ENCODE data around the gene SMIM30. TPM values are rescaled to one million over a fixed set of nuclear protein-coding genes. Genes with fewer than 3 reads are reported as not detected.

Gene SMIM30
- total RNA-seq, 1 experiment from 2014 or later: 55.8 TPM

DNA sequence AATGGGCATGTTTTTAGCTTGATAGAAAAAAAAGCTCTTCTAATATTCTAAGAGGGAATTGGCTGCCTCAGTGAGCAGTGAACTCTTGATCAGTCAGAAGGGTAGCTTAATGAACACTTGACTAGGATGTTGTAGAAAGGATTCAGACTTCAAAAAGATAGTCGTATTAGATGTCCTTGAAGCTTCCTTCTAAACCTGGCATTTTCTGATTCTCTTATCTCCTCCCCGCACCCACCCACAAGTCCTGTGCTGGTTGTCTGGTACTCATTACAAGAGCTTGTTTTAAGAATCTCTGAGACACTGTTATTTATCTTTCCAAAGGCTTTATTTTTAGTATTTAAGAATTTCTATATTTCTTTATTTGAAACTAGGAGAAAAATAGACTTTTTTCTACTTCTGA lies 7.4 kb upstream of the SMIM30 start:
- POLR2A ChIA-PET: no interaction called here
- Histone ChIP-seq H3K9ac (ENCODE audit: low read length) (no peak overlapping the region), H3K9me2 (ENCODE audit: insufficient read depth) (no peaks in the 10 kb centered on the region; the same call in 1 of the 2 replicates), H3K4me2 (ENCODE audit: low read length) (no peak overlapping the region), H3K79me2 (ENCODE audit: insufficient read depth, low read length) (no peaks in the 10 kb centered on the region), H3K27me3 (ENCODE audit: insufficient read depth, low read length) (no peaks in the 10 kb centered on the region), H3K27ac (ENCODE audit: low read depth, low read length) (no peak overlapping the region), H3K9me3 (ENCODE audit: control insufficient read depth in 1 of 2, insufficient read depth in 1 of 2, low read depth in 1 of 2, low read length in 2 of 2) (no peaks in the 10 kb centered on the region), H2AFZ (ENCODE audit: low read depth, low read length, poor library complexity, severe bottlenecking) (no peak overlapping the region), H4K20me1 (ENCODE audit: insufficient read depth) (no peaks in the 10 kb centered on the region), H3K4me1 (ENCODE audit: control insufficient read depth in 1 of 2, insufficient read depth in 2 of 2, low read length in 2 of 2) (no peaks in the 10 kb centered on the region), H3K4me3 (replicated peaks in 1 of 2; ENCODE audit: low read depth in 1 of 2, low read length in 2 of 2) (no peak overlapping the region), H3K36me3 (ENCODE audit: control insufficient read depth in 1 of 2, insufficient read depth in 2 of 2, low read length in 2 of 2) (no peaks in the 10 kb centered on the region)
- BruUV-seq (replicated peaks): no TSS peak
- CTCF ChIA-PET: interaction anchor here (1.0 kb wide), 1 partner anchor 34 kb away, joined by 3 read pairs; no protein-coding TSS in a partner anchor
- RAD21 ChIA-PET (ENCODE audit: low non-redundant PET in 1 of 2, low total read pairs in 2 of 2, uncharacterized antibody in 2 of 2, unreplicated experiment in 2 of 2): no interaction called here
- DNase-seq (ENCODE audit: low read depth, low spot score) (no peak), ATAC-seq (no peak)
- intact Hi-C loops (cut with micrococcal nuclease): no loop called here
- TF ChIP-seq, protein P1, sequence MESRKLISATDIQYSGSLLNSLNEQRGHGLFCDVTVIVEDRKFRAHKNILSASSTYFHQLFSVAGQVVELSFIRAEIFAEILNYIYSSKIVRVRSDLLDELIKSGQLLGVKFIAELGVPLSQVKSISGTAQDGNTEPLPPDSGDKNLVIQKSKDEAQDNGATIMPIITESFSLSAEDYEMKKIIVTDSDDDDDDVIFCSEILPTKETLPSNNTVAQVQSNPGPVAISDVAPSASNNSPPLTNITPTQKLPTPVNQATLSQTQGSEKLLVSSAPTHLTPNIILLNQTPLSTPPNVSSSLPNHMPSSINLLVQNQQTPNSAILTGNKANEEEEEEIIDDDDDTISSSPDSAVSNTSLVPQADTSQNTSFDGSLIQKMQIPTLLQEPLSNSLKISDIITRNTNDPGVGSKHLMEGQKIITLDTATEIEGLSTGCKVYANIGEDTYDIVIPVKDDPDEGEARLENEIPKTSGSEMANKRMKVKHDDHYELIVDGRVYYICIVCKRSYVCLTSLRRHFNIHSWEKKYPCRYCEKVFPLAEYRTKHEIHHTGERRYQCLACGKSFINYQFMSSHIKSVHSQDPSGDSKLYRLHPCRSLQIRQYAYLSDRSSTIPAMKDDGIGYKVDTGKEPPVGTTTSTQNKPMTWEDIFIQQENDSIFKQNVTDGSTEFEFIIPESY (IDR thresholded peaks at IDR 0.05; ENCODE audit: extremely low read depth, insufficient replicate concordance, low read length): no peak
- no peak for TF ChIP-seq RAD21 (IDR thresholded peaks at IDR 0.05; ENCODE audit: low read depth)
- no peak for TF ChIP-seq SP1 (IDR thresholded peaks at IDR 0.05; ENCODE audit: low read depth)
- no peak for TF ChIP-seq ZFX (IDR thresholded peaks at IDR 0.05)
- no peak for TF ChIP-seq EZH2 (IDR thresholded peaks at IDR 0.05)
- TF ChIP-seq REST (IDR thresholded peaks at IDR 0.05; ENCODE audit: low read depth): no peak
- no peak for TF ChIP-seq EZH2phosphoT487 (IDR thresholded peaks at IDR 0.05; ENCODE audit: borderline replicate concordance)
- no peak for TF ChIP-seq CEBPB (IDR thresholded peaks at IDR 0.05; ENCODE audit: low read depth)
- TF ChIP-seq JUND (IDR thresholded peaks at IDR 0.05): no peak
- TF ChIP-seq, protein P2, sequence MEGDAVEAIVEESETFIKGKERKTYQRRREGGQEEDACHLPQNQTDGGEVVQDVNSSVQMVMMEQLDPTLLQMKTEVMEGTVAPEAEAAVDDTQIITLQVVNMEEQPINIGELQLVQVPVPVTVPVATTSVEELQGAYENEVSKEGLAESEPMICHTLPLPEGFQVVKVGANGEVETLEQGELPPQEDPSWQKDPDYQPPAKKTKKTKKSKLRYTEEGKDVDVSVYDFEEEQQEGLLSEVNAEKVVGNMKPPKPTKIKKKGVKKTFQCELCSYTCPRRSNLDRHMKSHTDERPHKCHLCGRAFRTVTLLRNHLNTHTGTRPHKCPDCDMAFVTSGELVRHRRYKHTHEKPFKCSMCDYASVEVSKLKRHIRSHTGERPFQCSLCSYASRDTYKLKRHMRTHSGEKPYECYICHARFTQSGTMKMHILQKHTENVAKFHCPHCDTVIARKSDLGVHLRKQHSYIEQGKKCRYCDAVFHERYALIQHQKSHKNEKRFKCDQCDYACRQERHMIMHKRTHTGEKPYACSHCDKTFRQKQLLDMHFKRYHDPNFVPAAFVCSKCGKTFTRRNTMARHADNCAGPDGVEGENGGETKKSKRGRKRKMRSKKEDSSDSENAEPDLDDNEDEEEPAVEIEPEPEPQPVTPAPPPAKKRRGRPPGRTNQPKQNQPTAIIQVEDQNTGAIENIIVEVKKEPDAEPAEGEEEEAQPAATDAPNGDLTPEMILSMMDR (IDR thresholded peaks at IDR 0.05 in 2 of 3, conservative IDR thresholded peaks at IDR 0.05 in 1 of 3; ENCODE audit: borderline replicate concordance in 1 of 3, insufficient read depth in 1 of 3, low read depth in 2 of 3, low read length in 2 of 3): no peak
- no peak for TF ChIP-seq YY1 (IDR thresholded peaks at IDR 0.05; ENCODE audit: extremely low read depth, insufficient replicate concordance, low read depth, low read length)
- no peak for TF ChIP-seq SRF (IDR thresholded peaks at IDR 0.05; ENCODE audit: low read depth)
